ENCODE measurements around the gene FBXO31.
"Not testable (repeated sequence)": the region's sequence is repeated elsewhere in the genome, so short reads cannot be mapped to it uniquely, and the experiment has no call there.

FBXO31 gene

GRCh38 chr16:87410968-87411367 is 27.4 kb upstream of the FBXO31 start:
- no peak for DNase-seq

- DNase-seq, result no peak
Measured at GRCh38 chr16:87410530-87410929, 27.0 kb upstream of the FBXO31 start.

DNA sequence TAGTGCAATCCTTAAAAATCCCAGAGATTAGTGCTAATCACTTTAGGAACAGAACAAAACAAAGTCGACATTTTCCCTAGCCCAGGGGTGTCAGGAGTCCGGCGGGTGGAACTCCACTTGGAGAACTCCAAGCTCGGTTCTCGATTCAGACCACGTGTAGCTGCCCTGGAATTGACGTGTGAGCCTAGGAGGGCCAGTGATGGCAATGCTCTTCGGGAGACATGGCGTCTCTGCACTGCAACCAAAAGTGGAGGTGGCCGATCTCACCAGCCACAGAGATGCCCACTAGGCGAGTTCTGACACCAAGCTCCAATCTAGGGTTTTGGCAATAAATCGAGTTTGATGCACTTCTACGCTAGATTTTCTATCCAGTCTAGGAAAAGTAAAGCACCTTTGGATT is 26.2 kb upstream of the FBXO31 start:
- DNase-seq, result no peak

DNA sequence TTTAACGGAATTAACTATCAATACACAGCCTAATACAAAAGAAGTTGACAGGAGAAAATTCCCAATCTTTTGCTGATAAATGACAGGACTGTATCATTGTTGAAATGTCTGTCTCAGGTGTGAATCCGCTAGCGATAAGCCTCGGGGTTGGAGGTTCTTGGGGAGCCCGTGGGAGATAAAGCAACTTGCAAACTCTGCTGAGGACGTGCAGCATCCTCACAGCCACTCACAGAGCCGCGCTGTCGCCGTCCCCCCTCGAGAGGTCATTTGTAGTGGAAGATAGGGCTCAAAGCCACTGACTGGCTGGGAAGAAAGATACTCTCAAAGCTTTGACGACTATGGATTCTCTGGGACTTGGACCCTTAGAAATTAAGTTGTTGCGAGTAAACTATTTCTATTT is 25.6 kb upstream of the FBXO31 start:
- DNase-seq, result no peak

DNA sequence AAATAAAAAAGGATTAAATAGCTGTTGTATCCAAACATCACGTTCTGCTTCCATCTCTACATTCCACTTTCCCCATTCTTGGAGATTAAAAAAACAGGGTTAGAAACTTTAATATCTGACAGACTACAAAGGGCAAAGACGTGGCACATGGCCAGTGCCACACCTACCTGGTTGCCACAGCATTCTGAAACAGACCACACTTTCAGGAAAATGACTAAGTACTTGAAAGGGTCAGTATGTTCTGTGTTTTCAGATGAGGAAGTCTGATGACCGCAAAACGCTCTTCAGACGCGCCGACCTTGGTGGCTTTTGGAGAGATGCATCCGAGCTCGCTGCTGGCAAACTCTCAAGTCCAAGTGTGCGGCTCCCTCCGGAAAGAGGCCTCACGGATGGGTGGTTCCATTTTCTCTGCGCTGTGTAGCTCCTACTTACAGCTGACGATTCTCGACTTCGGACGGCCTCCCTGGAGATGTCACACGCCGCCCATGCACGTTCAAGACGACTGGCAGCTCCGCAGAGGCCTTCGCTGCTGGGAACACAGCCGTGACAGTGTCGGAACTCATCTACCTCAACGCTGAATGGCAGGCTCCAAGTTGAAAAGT is 24.0 kb upstream of the FBXO31 start:
- DNase-seq, result peak in 1 of 3 experiments; percentile 69

DNA sequence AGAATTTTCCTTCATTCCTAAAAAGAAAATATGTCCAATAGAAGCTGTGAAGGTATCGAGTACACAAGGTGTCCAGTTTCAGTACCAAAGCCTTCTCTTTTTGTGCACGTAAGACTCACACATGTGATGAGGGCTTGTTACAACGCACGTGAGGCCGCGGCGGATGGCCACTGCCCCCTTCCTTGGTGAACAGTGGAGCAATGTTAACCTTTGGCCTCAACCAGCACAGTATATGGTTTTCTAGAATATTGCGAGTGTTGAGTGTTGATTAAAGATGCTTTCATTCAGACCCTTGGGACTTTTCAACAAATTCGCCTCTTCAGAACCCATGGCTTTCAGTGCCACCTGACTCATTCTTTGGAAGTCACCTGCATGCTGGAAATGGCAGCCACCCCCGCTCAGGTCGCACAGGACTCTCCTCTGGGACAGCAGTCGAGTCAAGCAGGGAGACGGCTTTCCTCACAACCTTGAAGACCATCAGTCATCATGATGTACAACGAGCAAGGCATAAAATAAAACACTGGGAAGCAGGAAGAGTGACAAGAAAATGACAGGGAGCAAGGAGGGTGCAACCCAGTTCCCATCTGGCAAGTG is 23.0 kb upstream of the FBXO31 start:
- DNase-seq, result no peak

DNA sequence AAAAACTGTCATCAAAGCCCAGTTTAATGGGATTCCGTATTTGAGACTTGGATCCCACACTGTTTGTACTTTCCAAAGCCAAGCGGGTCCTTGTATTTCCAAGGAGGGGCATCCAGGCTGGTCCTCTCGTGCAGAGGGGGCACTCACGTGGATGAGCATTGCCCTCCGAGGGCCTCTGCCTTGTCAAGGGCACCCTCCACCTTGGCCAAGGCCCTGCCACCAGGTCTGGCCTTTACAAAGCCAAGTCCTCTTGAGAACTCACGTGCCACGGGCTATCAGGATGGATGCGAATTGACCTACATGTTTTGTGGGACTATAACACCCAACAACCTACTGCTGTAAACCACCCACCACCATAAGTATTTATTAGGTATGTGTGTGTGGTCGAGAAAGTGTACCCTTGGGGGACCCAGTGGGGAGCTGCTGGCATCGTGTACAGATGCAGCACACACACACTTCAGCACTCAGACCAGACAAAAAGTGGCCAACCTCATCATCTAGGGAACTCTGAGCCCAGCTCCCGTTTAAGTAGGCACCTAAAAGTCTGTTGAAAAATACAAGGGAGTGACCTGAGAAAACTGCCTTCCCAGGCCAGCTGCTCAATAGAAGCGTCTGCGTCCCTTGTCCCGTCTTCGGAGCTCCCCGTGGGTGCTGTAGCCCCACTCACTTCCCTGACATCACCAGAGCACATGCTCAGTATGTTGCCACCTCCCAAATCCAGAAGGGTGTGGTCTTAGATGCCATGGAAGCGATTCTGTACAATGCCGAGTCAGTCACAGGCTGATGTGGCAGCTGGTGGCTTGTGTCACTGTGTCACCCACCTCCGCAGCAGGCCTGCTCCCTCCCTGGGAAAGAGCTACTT is 21.4 kb upstream of the FBXO31 start:
- DNase-seq, result no peak

DNA sequence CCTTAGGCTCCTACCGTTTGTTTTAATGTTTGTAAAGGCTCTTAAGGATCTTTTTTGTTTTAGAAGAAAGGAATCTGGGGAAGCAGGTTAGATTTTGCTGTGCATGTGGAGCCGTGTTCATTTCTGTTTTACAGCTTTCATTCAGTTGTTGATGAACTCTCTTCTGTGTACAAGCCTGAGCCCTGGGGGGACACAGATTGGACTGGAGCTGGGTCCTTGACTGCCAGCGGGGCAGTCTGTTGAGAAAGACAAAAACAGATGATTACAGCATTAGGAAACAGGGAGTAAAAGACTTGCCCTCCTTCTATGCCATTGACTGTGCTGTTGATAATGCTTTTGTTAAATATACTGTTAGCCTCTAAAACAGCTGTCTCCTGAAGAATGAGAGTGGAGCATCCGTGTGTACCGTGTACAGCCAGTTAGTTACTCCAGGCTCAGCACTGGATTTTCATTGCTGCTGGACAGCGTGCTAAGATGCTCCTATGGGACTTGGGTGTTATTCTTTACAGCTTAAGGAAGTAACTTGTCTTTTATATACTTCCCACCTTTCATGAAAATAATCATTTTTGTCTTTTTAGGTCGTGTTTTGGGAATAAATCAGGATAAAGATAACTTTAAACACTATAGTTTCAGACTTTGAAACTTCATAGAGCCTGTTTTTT is 11.7 kb upstream of the FBXO31 start:
- DNase-seq, result no peak

- DNase-seq, result no peak
Measured at GRCh38 chr16:87393680-87394055, 10.1 kb upstream of the FBXO31 start.

- DNase-seq, result peak in 2 of 3 experiments; percentile 49 to 55
Measured at GRCh38 chr16:87392821-87393679, 9.5 kb upstream of the FBXO31 start.

- DNase-seq, result peak; percentile 92 to 96 (median 95)
Measured at GRCh38 chr16:87391950-87392820, 8.6 kb upstream of the FBXO31 start, which contains the start of gene MAP1LC3B. Gene MAP1LC3B, plus strand, starts transcription at chr16:87392336. Its CDS starts 92 bp downstream, at chr16:87392428.

- DNase-seq, result peak in 1 of 3 experiments; percentile 62
Measured at GRCh38 chr16:87391324-87391949, 7.9 kb upstream of the FBXO31 start.

DNA sequence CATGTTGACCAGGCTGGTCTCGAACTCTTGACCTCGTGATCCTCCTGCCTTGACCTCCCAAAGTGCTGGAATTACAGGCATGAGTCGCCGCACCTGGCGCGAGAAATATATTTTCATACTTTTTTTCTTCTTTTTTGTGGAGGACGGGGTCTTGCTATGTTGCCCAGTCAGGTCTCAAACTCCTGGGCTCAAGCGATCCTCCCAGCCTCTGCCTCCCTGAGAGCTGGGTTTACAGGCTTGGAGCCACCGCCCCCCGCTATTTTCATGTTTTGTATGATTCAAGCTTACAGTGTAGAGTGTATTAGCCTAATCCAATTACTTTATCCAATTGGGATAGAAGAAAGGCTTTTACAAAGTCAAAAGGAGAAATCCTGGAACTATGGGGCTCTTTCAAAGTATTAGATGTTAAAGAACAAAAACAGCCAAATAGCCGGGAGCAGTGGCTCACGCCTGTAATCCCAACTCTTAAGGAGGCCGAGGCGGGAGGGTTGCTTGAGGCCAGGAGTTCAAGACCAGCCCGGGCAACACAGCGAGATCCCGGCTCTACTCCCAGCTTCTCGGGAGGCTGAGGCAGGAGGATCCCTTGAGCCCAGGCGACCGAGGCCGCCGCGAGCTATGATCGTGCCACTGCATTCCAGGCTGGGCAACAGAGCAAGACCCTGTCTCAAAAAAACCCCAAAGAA is 7.2 kb upstream of the FBXO31 start:
- DNase-seq, result no peak

- DNase-seq, result not testable (repeated sequence)
Measured at GRCh38 chr16:87389914-87390313, 6.3 kb upstream of the FBXO31 start.

- no peak for DNase-seq
Measured at GRCh38 chr16:87389245-87389644, 5.7 kb upstream of the FBXO31 start.

- no peak for DNase-seq
Measured at GRCh38 chr16:87388818-87389134, 5.2 kb upstream of the FBXO31 start.

- peak; percentile 92 to 99 (median 95) for DNase-seq
Measured at GRCh38 chr16:87387942-87388817, 4.6 kb upstream of the FBXO31 start.

DNA sequence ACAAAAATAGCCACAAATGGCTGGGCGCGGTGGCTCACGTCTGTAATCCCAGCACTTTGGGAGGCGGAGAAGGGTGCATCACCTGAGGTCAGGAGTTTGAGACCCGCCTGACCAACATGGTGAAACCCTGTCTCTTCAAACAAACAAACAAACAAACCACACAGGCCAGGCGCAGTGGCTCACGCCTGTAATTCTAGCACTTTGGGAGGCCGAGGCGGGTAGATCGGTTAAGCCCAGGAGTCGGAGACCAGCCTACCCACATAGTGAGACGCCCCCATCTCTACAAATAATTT is 1.2 kb upstream of the FBXO31 start:
- peak in 1 of 3 experiments; percentile 65 for DNase-seq

DNA sequence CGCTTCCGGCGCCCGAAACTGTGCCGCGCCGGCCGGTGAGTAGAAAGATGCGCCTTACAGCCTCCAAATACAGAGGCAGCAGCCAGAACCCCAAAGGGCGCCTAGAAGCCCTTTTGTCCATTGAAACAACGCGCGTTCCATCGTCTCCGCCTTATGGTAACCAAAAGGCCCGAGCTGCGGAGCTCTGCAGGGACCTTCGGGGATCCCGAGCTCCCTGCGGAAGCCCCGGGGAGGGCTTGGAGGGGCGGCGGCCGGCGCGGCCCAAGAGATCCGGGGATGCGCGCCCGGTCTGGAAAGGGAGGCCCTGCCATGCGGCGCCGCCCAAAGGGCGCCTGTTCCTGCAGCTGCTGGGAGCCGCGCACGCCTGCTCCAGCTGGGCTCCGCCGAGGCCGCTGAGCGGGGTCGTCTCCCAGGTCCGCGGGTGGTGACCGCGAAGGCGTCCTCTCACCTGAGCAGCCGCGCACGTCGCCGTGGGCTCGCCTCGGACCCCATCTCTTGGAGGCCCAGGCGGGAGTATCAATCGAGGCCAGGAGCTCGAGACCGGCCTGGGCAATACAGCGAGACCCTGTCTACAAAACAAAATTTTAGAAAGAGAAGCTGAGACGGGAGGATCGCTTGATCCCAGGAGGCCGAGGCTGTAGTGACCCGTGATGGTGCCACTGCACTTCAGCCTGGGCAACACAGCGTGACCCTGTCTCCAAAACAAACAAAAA is 742 bp upstream of the FBXO31 start:
- DNase-seq, result peak in 2 of 3 experiments; percentile 50 to 92
